B cell (primary cell): ENCODE data around the gene IER2. TPM values are rescaled to one million over a fixed set of nuclear protein-coding genes. Genes with fewer than 3 reads are reported as not detected.
A peak's percentile ranks its signal among the peaks of the same experiment; 100 is the strongest.

Source experiments
- ATAC-seq: fragments of 200-7000 bp; cut with Tn5 transposase; one replicate; pipeline ENCODE4 v1.10.0; 2021; ENCODE audit warnings: low read depth, mild to moderate bottlenecking, moderate number of reproducible peaks, moderate library complexity
- CTCF ChIA-PET: fragments of 350-600 bp; sonication (Branson Sonifier 250); formaldehyde crosslinking; loops from one replicate; lab custom pipeline; 2021; ENCODE audit warnings: antibody characterized with exemption, inconsistent platforms; lab: Charles Lee
- POLR2A ChIA-PET: fragments of 350-600 bp; sonication (Branson Sonifier 250); formaldehyde crosslinking; loops from one replicate; lab custom pipeline; 2021; ENCODE audit warnings: antibody characterized with exemption; lab: Charles Lee
- DNase-seq: peaks from one replicate; pipeline ENCODE4 v3.0.0; 2013
- H2AFZ ChIP-seq: 2 replicates; pipeline ENCODE4 v1.6.1; 2012; ENCODE audit warnings: mild to moderate bottlenecking, low read depth, low read length; ENCODE audit not compliant: insufficient read depth, poor library complexity, severe bottlenecking
- H3K27ac ChIP-seq, 2 donors: 1 replicate in 1 of 2; 2 replicates in 1 of 2; pipeline ENCODE4 v1.5.1; 2012 to 2013; ENCODE audit warnings: low read length in 2 of 2, mild to moderate bottlenecking in 2 of 2, moderate library complexity in 1 of 2
- H3K27me3 ChIP-seq, 4 experiments: fragments of 200-600 bp in 1 of 4; sonication (generic) in 1 of 4; replicated peaks in 1 of 4; 1 replicate in 2 of 4; 2 replicates in 2 of 4; pipeline versions ENCODE4 v1.6.1 to v1.7.0; 2013 to 2016; ENCODE audit warnings: low read length in 3 of 4, mild to moderate bottlenecking in 2 of 4, mixed read lengths in 1 of 4, moderate library complexity in 1 of 4; ENCODE audit not compliant: insufficient read depth in 4 of 4, control insufficient read depth in 3 of 4; ENCODE audit errors: control extremely low read depth in 1 of 4
- H3K36me3 ChIP-seq, 2 experiments: replicated peaks in 1 of 2; 1 replicate in 1 of 2; 2 replicates in 1 of 2; pipeline versions ENCODE4 v1.6.1 to v1.7.1; 2013; ENCODE audit warnings: low read length in 1 of 2; ENCODE audit not compliant: insufficient read depth in 2 of 2, control insufficient read depth in 1 of 2; ENCODE audit errors: control extremely low read depth in 1 of 2, extremely low read depth in 1 of 2
- H3K4me1 ChIP-seq, 2 donors: fragments of 200-600 bp in 1 of 2; sonication (generic) in 1 of 2; 1 replicate in 1 of 2; 2 replicates in 1 of 2; pipeline versions ENCODE4 v1.5.1 to v1.6.1; 2013 to 2017; ENCODE audit warnings: low read length in 2 of 2; ENCODE audit not compliant: control insufficient read depth in 2 of 2, insufficient read depth in 2 of 2
- H3K4me2 ChIP-seq: replicated peaks from 2 replicates; pipeline ENCODE3; 2012; ENCODE audit warnings: mild to moderate bottlenecking, low read depth, low read length; ENCODE audit not compliant: poor library complexity, severe bottlenecking
- H3K4me3 ChIP-seq, 5 experiments: fragments of 200-600 bp in 1 of 5; sonication (generic) in 1 of 5; 1 replicate in 3 of 5; 2 replicates in 2 of 5; pipeline versions ENCODE4 v1.5.1 to v1.7.0; 2011 to 2016; ENCODE audit warnings: low read length in 4 of 5, mild to moderate bottlenecking in 4 of 5, low read depth in 2 of 5, control low read depth in 1 of 5, moderate library complexity in 1 of 5; ENCODE audit not compliant: insufficient read depth in 1 of 5; ENCODE audit errors: control extremely low read depth in 1 of 5, extremely low read depth in 1 of 5
- H3K79me2 ChIP-seq: fragments of 200-600 bp; sonication (generic); one replicate; pipeline ENCODE4 v1.6.0; 2016; ENCODE audit warnings: low read length; ENCODE audit not compliant: control insufficient read depth, insufficient read depth
- H3K9ac ChIP-seq: fragments of 200-600 bp; sonication (generic); 2 replicates; pipeline ENCODE4 v1.6.1; 2017; ENCODE audit warnings: mild to moderate bottlenecking, low read length, moderate library complexity
- H3K9me3 ChIP-seq, 3 donors: one replicate each; pipeline versions ENCODE4 v1.6.1 to v1.7.1; 2013; ENCODE audit warnings: low read length in 2 of 3; ENCODE audit not compliant: control insufficient read depth in 2 of 3, insufficient read depth in 1 of 3; ENCODE audit errors: control extremely low read depth in 1 of 3
- H4K20me1 ChIP-seq: 2 replicates; pipeline ENCODE4 v1.6.0; 2012; ENCODE audit warnings: mild to moderate bottlenecking, low read length; ENCODE audit not compliant: insufficient read depth, control insufficient read depth, poor library complexity, severe bottlenecking
- H3K27ac Mint-ChIP-seq: one replicate; pipeline ENCODE4 v1.8.0; 2021; ENCODE audit warnings: mixed read lengths
- H3K27me3 Mint-ChIP-seq: one replicate; pipeline ENCODE4 v1.8.0; 2021; ENCODE audit warnings: mixed read lengths
- H3K4me1 Mint-ChIP-seq: one replicate; pipeline ENCODE4 v1.8.0; 2021; ENCODE audit warnings: mixed read lengths
- H3K4me3 Mint-ChIP-seq: one replicate; pipeline ENCODE4 v1.8.0; 2021; ENCODE audit warnings: mixed read lengths
- H3K9me3 Mint-ChIP-seq: one replicate; pipeline ENCODE4 v1.8.0; 2022; ENCODE audit warnings: mixed read lengths; ENCODE audit not compliant: insufficient read depth
- CTCF ChIP-seq: fragments of 200-600 bp; IDR thresholded peaks from one replicate; pipeline ENCODE4 v1.8.0; 2022; ENCODE audit warnings: antibody characterized with exemption, mild to moderate bottlenecking
- EZH2 ChIP-seq: IDR thresholded peaks from 2 replicates; pipeline ENCODE4 v1.6.1; 2012; ENCODE audit warnings: borderline replicate concordance, low read depth, mild to moderate bottlenecking, moderate library complexity, low read length; ENCODE audit not compliant: insufficient read depth, poor library complexity, severe bottlenecking
- WGBS: methylation state at CpG from one replicate; pipeline ENCODE4 v1.1.5; 2013; ENCODE audit warnings: missing lambda C conversion rate; ENCODE audit not compliant: insufficient coverage; 5-methylcytosine and 5-hydroxymethylcytosine counted together
- intact Hi-C: fragments of 100-400 bp; cut with micrococcal nuclease; formaldehyde crosslinking; loops from one replicate; pipeline ENCODE4 v1.10.0; 2022
- polyA plus RNA-seq: library from polyadenylated mRNA; depleted of rRNA; stranded (reverse); fragments of >200 nt; gene quantifications from 2 replicates; pipeline ENCODE4 v1.2.3, GENCODE V29; 2012
- total RNA-seq, 2 donors: library from RNA; stranded (reverse); fragments of 120-200 nt in 1 of 2; gene quantifications; 1 replicate in 1 of 2; 2 replicates in 1 of 2; pipeline versions ENCODE4 v1.2.3 to v1.2.4, GENCODE V29; 2013 to 2022

The IER2 gene
- total and polyA plus RNA-seq, 2 donors (not counting 1 experiment from before 2014, with no cell fraction given): 189 to 2,152 TPM

- H3K4me3 Mint-ChIP-seq: no peak overlapping the region
- Histone ChIP-seq H3K9ac (no peak overlapping the region), H2AFZ (no peak overlapping the region), H4K20me1 (no peaks in the 10 kb centered on the region), H3K4me3 (no peak overlapping the region), H3K27me3 (no peaks in the 10 kb centered on the region), H3K4me1 (peaks cover 9 to 19% of the 10 kb centered on the region in 2 donors), H3K36me3 (no peaks in the 10 kb centered on the region), H3K4me2 (peak overlapping the region; percentile 25), H3K79me2 (no peaks in the 10 kb centered on the region), H3K27ac (peak overlapping the region in 1 of 2 donors; percentile 46), H3K9me3 (no peaks in the 10 kb centered on the region)
- ChIA-PET CTCF (interaction anchor here (0.7 to 1.6 kb wide), 4 partner anchors 9 to 422 kb away, joined by 3 to 5 read pairs (median 4); no protein-coding TSS in a partner anchor), POLR2A (interaction anchor here (1.3 to 4.3 kb wide), 2 partner anchors 20 to 32 kb away, joined by 3 to 15 read pairs; no protein-coding TSS in a partner anchor)
- peak overlapping the region; percentile 47 for H3K27ac Mint-ChIP-seq
- no peaks in the 10 kb centered on the region for H3K27me3 Mint-ChIP-seq
- TF ChIP-seq EZH2 (no peak), CTCF (no peak)
- H3K9me3 Mint-ChIP-seq: no peaks in the 10 kb centered on the region
- no CpG with 5 or more reads among the region's 4 CpGs for WGBS
- H3K4me1 Mint-ChIP-seq: peaks cover 22% of the 10 kb centered on the region
- intact Hi-C loops: no loop called here
- ATAC-seq (no peak), DNase-seq (no peak)
Measured at GRCh38 chr19:13187419-13187818, 37.2 kb downstream of the IER2 start.

- Mint-ChIP-seq H3K27me3 (no peaks in the 10 kb centered on the region), H3K4me1 (peaks cover 31% of the 10 kb centered on the region), H3K4me3 (no peak overlapping the region), H3K9me3 (no peaks in the 10 kb centered on the region), H3K27ac (no peak overlapping the region)
- DNase-seq (no peak), ATAC-seq (no peak)
- Histone ChIP-seq H3K27ac (no peak overlapping the region), H2AFZ (no peak overlapping the region), H3K36me3 (no peaks in the 10 kb centered on the region), H3K4me3 (no peak overlapping the region), H3K79me2 (no peaks in the 10 kb centered on the region), H3K4me1 (peaks cover 23 to 36% of the 10 kb centered on the region in 2 donors), H3K4me2 (no peak overlapping the region), H3K9me3 (peaks cover 0 to 5% (median 0%) of the 10 kb centered on the region in 3 donors), H3K9ac (no peak overlapping the region), H3K27me3 (no peaks in the 10 kb centered on the region), H4K20me1 (no peaks in the 10 kb centered on the region)
- 100% methylated on average over 1 of the region's 4 CpGs for WGBS
- ChIA-PET POLR2A (interaction anchor here (0.6 to 4.3 kb wide), 5 partner anchors 10 to 56 kb away, joined by 3 to 15 read pairs (median 6); no protein-coding TSS in a partner anchor), CTCF (interaction anchor here (1.0 to 8.1 kb wide), 6 partner anchors 10 to 85 kb away, joined by 3 to 154 read pairs (median 4); no protein-coding TSS in a partner anchor)
- intact Hi-C loops: no loop called here
- TF ChIP-seq CTCF (no peak), EZH2 (no peak)
Measured at GRCh38 chr19:13189600-13189999, 39.4 kb downstream of the IER2 start.
